ENCODE measurements around the gene SHISA9.
"Not testable (repeated sequence)": the region's sequence is repeated elsewhere in the genome, so short reads cannot be mapped to it uniquely, and the experiment has no call there.

Gene SHISA9

GRCh38 chr16:12900599-12901203 lies 697 bp upstream of the SHISA9 start:
- no peak for DNase-seq

DNA sequence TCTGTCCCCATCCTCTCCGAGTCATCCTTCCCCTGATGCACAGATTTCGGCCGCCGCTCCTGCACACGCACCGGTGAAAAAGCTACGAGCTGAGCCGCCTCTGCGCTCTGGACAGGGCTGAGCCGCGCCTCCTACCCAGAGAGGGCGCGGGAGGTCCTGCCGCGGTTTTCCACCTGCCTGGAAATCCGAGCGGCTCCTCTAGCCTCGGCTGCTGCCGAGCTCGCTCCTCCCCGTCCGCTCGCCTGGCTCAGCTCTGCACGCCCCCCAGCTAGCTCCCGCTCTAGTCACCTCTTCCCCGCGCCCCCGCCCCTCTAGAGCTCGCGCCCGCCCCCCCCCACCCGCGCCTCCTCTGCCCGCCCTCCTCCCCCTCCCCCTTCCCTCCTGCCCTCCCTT lies 198 bp upstream of the SHISA9 start:
- no peak for DNase-seq

- no peak for DNase-seq
These were observed 1.3 kb downstream of the SHISA9 start for GRCh38 chr16:12902511-12903372.

DNA sequence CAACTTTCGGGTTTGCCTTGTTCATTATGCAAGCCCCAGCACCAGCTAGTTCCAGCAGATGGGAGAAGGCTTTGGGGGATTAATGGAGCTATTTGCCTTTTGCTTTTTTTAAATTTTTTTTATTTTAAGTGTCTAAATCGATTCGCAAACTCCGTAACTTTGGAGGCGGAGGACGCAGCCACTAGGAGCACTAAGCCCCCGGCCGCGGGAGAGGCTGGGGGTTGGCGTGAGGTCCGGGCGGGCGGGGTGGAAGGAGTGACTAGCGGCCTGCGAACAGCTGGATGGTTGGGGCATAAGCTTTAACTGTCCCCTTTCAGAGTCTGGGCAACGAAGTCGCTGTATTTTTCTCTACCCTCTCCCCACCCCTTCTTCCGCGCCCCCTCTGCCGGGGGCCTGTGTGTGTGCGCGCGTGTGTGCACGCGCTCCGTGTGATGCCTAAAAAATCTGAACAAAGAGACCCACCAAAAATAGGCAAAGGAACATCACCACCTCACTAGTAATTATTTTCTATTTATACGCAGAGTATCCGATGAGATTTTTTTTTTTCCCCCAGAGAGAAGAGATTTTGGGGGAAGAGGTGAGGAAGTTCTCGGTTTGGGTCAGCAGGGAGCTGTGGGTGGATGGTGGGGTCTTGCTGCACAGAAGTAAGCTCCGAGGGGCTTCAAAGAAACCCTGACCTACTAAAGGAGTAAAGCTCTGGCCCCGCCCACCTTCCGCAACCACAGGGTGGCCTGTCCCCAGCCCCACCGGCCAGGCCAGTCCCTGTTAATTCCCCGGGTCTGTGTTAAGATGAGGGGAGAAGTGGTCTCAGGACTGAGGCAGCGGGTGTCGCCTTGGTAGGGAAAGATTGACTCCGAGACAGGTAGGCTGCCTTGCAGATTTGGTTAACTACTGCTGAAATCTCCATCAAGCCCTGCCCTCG lies 2.3 kb downstream of the SHISA9 start:
- no peak for DNase-seq

- no peak for DNase-seq
These were observed 2.9 kb downstream of the SHISA9 start for GRCh38 chr16:12904329-12904671.

GRCh38 chr16:12906271-12906670 lies 4.9 kb downstream of the SHISA9 start:
- DNase-seq, result no peak

DNA sequence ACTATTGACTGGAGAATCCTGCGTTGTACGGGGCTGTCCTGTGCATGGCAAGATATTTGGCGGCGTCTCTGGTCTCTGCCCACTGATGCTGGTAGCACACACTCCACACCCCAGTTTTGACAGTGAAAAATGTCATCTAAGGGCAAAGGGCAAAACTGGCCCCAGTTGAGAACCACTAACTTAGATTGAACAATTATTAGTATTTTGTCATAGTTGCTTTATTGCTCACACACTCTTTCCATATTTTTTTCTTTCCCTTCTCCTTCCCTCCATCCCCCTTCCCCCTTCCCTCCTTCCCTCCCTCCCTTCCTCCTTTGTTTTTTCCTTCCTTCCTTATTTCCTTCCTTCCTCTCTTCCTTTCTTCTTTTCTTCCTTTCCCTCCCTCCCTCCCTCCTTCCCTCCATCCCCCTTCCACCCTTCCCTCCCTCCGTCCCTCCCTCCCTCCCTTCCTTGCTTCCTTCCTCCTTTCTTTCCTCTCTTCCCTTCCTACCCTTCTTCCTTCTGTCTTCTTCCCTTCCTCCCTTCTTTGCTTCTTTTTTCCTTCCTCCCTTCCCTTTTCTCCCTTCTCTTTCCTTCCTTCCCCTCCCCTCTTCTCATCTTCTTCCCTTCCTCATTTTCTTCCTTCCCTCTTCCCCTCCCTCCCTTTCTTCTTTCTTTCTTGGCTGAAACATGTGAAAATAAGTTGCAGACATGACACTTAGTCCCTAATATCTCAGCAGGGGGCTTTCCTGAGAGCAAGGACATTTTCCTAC lies 5.5 kb downstream of the SHISA9 start:
- DNase-seq, result no peak

DNA sequence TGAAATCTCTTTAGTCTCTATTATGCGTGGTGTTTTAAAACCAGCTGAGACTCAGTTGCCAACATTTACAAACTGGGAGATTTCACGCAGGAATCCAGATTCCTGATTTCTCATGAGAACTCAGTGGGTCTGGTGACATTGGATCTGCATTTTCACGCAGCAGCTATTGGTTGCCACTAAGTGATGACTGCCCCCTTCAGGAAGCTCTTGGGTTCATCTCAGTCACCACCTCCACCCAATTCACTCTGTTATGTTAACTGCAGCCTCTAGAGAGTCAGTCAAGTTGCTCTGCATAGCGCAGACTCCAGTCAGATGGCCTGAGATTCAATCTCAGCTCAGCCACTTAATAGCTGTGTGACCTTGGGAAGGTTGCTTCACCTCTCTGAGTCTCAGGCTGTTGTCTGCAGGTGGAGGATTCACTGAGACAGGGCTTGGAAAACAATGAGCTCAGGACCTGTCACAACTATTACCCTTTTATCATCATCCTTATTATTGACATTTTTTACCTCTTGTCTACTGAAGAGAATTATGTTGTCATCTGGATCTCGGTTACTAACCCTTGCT lies 6.4 kb downstream of the SHISA9 start:
- no peak for DNase-seq

GRCh38 chr16:12917246-12917645 lies 15.8 kb downstream of the SHISA9 start:
- no peak for DNase-seq

GRCh38 chr16:12917653-12918052 lies 16.3 kb downstream of the SHISA9 start:
- no peak for DNase-seq

DNA sequence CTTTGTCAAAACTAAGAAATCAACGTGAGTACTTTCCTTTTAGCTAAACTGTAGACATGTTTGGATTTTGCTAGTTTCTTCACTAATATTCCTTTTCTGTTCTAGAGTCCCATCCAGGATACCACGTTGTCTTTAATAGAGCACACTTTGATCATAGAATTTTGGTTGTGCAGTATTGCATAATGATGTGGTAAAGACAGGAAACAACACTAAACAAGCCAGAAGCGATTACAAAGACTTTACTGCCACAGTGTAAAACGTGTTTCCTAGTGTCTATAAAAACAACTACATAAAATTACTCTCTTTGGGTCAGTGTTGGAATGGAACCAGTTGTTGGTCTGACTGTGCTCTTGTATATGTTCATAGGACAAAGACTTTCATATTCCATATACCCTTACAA lies 19.3 kb downstream of the SHISA9 start:
- no peak for DNase-seq

- DNase-seq, result not testable (repeated sequence)
These were observed 22.2 kb downstream of the SHISA9 start for GRCh38 chr16:12923640-12924039.

GRCh38 chr16:12925026-12925800 lies 23.8 kb downstream of the SHISA9 start:
- DNase-seq, result no peak

- no peak for DNase-seq
These were observed 26.2 kb downstream of the SHISA9 start for GRCh38 chr16:12927591-12927990.

GRCh38 chr16:12930881-12931280 lies 29.5 kb downstream of the SHISA9 start:
- no peak for DNase-seq

- DNase-seq, result no peak
These were observed 35.0 kb downstream of the SHISA9 start for GRCh38 chr16:12936391-12936790.

GRCh38 chr16:12941896-12942295 lies 40.5 kb downstream of the SHISA9 start:
- DNase-seq, result no peak

- no peak for DNase-seq
These were observed 41.5 kb downstream of the SHISA9 start for GRCh38 chr16:12942861-12943260.

DNA sequence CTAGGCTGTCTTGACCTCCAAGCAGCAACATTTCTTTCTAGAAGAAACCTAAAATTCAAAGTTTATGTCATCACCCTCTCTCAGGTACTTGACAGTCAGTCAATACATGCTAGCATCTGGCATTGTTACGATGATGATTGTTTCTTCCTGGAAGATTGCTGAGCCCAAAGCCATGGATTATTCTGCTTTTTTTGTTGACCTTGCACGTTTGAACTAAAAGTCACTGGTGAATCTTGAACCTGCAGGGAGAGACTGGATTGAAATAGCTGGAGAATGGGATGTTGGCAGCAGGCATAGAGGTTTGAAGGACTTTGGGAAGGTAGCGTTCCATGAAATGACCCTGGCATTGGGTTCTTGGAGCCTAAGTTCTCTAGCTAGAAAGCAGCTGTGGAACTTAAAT lies 42.9 kb downstream of the SHISA9 start:
- DNase-seq, result no peak

GRCh38 chr16:12951392-12951791 lies 50.0 kb downstream of the SHISA9 start:
- no peak for DNase-seq

GRCh38 chr16:12951976-12952375 lies 50.6 kb downstream of the SHISA9 start:
- DNase-seq, result no peak

DNA sequence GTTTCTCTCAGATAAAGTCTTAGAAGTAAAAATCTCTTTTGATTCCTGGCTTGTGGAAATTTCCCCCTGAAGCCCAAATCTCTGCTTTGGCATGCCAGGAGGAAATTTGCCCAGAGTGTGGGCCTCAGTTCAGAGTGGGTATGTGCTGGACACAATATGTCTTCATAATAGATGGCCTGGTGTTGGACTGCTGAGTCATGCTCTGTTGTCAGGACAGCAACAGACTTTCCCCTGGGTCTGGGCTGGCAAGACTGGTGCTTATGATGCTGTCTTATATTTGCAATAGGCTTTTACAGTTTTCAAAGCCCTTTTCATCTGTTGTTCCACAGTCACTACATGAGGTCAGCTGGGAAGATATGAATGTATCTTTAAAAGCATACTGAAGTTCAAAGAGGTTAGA lies 57.0 kb downstream of the SHISA9 start:
- DNase-seq, result no peak
